HK-2 (cell line): ENCODE measurements around the gene TSPAN17.
A peak's percentile ranks its signal among the peaks of the same experiment; 100 is the strongest.

Experiments
- DNase-seq: peaks from one replicate; pipeline ENCODE4 v3.0.0-alpha.2; 2018; ENCODE audit not compliant: unreplicated experiment

Gene TSPAN17

GRCh38 chr5:176642675-176643490 lies 4.4 kb upstream of the TSPAN17 start:
- DNase-seq: no peak

GRCh38 chr5:176643491-176644219 lies 3.6 kb upstream of the TSPAN17 start:
- DNase-seq: no peak

GRCh38 chr5:176644294-176644693 lies 3.0 kb upstream of the TSPAN17 start:
- no peak for DNase-seq

DNA sequence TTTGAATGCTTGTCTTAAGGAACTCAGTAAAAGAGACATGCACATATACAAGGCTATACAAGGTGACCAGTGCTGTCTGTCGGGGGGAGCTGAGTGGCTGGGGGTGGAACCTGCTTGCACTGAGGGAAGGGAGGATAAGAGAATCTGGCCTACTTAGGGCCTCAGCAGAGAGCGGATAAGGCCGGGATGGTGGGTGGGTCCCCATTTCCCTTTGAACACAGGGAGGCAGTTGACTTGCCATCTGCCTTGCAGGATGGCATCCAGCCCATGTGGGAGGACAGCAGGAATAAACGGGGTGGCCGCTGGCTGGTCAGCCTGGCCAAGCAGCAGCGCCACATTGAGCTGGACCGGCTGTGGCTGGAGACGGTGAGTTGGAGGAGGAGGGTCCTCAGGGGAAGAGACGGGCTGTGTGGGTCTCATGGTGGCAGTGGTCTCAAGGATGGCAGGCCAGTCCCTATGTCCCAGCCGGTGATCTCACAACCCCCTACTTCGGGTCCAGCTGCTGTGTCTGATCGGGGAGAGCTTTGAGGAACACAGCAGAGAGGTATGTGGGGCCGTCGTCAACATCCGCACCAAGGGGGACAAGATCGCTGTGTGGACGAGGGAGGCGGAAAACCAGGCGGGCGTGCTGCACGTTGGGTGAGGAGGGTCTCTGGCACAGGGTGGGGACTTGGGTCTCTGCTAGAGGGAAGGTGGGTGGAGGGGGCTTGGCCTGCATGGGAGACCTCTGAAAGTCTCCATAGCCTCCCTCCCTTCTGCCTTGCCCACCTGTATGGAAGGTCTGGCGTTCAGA lies 2.2 kb upstream of the TSPAN17 start:
- DNase-seq: no peak

GRCh38 chr5:176646049-176646706 lies 1.1 kb upstream of the TSPAN17 start:
- DNase-seq: no peak

GRCh38 chr5:176646707-176647029 lies 616 bp upstream of the TSPAN17 start:
- DNase-seq: no peak

- peak; percentile 40 for DNase-seq
Measured at GRCh38 chr5:176647843-176648473, 674 bp downstream of the TSPAN17 start.

GRCh38 chr5:176648474-176649194 lies 1.4 kb downstream of the TSPAN17 start:
- DNase-seq: no peak

DNA sequence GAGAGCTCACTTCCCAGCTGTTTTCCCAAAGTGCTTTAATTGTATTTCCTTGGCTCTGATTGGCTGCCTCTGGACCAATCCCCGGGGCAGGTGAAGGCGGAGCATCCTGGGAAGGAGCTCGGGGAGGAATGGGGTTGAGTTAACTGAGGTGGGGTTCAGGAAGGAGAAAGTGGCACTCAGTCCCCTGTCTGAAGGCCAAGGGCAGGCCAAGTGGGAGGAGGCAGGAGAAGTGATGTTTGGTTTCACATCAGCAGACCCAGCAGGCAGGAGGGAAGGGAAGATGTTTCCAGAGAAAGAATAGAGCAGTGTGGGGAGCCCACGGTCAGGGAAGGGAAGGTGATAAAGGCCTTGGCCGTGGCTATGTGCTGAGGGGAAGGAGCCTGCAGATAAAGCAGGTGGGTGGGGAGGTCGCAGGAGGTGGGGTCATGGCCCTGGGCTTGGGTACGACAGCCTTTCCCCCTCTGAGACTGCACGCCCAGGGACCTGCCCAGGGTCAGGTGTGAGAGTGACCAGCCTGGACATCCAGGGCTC lies 3.1 kb downstream of the TSPAN17 start:
- DNase-seq: no peak

- no peak for DNase-seq
Measured at GRCh38 chr5:176651472-176651980, 4.2 kb downstream of the TSPAN17 start.

GRCh38 chr5:176652136-176652535 lies 4.9 kb downstream of the TSPAN17 start:
- DNase-seq: no peak

- no peak for DNase-seq
Measured at GRCh38 chr5:176653401-176654385, 6.4 kb downstream of the TSPAN17 start.

DNA sequence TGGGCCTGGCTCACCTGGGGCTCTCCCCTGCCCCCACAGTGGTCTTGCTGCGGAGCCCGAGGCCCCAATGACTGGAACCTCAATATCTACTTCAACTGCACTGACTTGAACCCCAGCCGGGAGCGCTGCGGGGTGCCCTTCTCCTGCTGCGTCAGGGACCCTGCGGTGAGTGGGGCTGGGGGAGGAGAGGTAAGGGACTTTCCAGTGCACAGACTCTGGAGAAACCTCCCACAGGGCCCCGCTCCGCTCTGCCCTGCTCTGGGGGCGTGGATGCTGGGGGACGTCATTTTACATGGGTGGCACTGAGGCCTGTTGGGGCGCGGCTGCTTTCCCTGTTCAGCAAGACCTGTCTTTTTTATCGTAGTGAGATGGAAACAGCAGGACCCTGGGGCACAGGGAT lies 7.6 kb downstream of the TSPAN17 start:
- no peak for DNase-seq

DNA sequence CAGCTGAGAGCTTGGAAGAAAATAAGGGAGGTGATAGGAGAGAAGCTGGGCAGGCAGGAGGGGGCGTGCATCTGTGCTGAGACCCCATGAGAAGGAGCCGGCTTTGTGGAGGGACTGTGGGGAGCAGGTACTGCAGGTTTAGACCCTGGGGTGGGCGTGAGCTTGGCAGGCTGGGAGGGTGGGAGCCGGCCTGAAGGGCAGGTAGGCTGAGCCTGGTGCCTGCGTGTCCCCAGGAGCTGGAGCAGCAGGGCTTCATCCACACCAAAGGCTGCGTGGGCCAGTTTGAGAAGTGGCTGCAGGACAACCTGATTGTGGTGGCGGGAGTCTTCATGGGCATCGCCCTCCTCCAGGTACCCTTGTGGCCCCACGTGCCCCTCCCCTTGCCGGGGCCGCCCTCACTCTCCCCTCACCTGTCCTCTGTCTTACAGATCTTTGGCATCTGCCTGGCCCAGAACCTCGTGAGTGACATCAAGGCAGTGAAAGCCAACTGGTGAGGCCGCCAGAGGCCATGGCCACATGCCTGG lies 9.2 kb downstream of the TSPAN17 start:
- DNase-seq: no peak

GRCh38 chr5:176658007-176658599 lies 10.8 kb downstream of the TSPAN17 start:
- DNase-seq: peak; percentile 40

- no peak for DNase-seq
Measured at GRCh38 chr5:176658817-176659511, 11.7 kb downstream of the TSPAN17 start.

GRCh38 chr5:176659512-176659839 lies 12.2 kb downstream of the TSPAN17 start:
- DNase-seq: no peak

- no peak for DNase-seq
Measured at GRCh38 chr5:176659860-176660461, 12.7 kb downstream of the TSPAN17 start.
